ENCODE measurements around the gene PUM1.

- TF ChIP-seq CTBP1 (IDR thresholded peaks at IDR 0.05; ENCODE audit: borderline replicate concordance) (no peak), SUZ12 (IDR thresholded peaks at IDR 0.05) (no peak), BHLHE40 (IDR thresholded peaks at IDR 0.05; ENCODE audit: borderline replicate concordance) (no peak), FOXM1 (IDR thresholded peaks at IDR 0.05; ENCODE audit: borderline replicate concordance) (no peak), TARDBP (IDR thresholded peaks at IDR 0.05) (no peak), SP1 (IDR thresholded peaks at IDR 0.05) (no peak), HDGF (IDR thresholded peaks at IDR 0.05; ENCODE audit: borderline replicate concordance) (no peak), FOXA1 (IDR thresholded peaks at IDR 0.05) (no peak), FOXK2 (IDR thresholded peaks at IDR 0.05) (no peak), PKNOX1 (IDR thresholded peaks at IDR 0.05) (no peak), ZNF384 (IDR thresholded peaks at IDR 0.05) (no peak), ARNT (IDR thresholded peaks at IDR 0.05) (no peak), ELF4 (IDR thresholded peaks at IDR 0.05) (no peak), L3MBTL2 (conservative IDR thresholded peaks at IDR 0.05) (no peak)
Observed at GRCh38 chr1:30928789-30929134, 136.8 kb downstream of the PUM1 start.

Data from HEK293T (cell line).